Measurements from ENCODE around the gene SPEG. TPM values are rescaled to one million over a fixed set of nuclear protein-coding genes. Genes with fewer than 3 reads are reported as not detected.

Gene SPEG
- total RNA-seq, 1 donor from 2014 or later = 10.8 TPM

- no peak for DNase-seq (ENCODE audit: low read depth)
Measured at GRCh38 chr2:219443697-219444023, 9.0 kb downstream of the SPEG start.

GRCh38 chr2:219444566-219445091, 10.0 kb downstream of the SPEG start:
- DNase-seq (ENCODE audit: low read depth) = no peak

GRCh38 chr2:219445220-219445640, 10.6 kb downstream of the SPEG start:
- no peak for DNase-seq (ENCODE audit: low read depth)

GRCh38 chr2:219446101-219446504, 11.5 kb downstream of the SPEG start:
- peak; percentile 20 for DNase-seq (ENCODE audit: low read depth)

GRCh38 chr2:219446689-219447088, 12.0 kb downstream of the SPEG start:
- DNase-seq (ENCODE audit: low read depth) = no peak

GRCh38 chr2:219447242-219448098, 12.8 kb downstream of the SPEG start:
- DNase-seq (ENCODE audit: low read depth) = no peak

GRCh38 chr2:219448099-219448775, 13.6 kb downstream of the SPEG start:
- DNase-seq (ENCODE audit: low read depth) = no peak

- no peak for DNase-seq (ENCODE audit: low read depth)
Measured at GRCh38 chr2:219448776-219449341, 14.2 kb downstream of the SPEG start.

GRCh38 chr2:219449609-219450008, 15.0 kb downstream of the SPEG start:
- DNase-seq (ENCODE audit: low read depth) = no peak

- no peak for DNase-seq (ENCODE audit: low read depth)
Measured at GRCh38 chr2:219451661-219452360, 17.2 kb downstream of the SPEG start.

- peak; percentile 79 for DNase-seq (ENCODE audit: low read depth)
Measured at GRCh38 chr2:219452361-219453317, 18.0 kb downstream of the SPEG start.

GRCh38 chr2:219453671-219454590, 19.3 kb downstream of the SPEG start:
- DNase-seq (ENCODE audit: low read depth) = peak; percentile 29

GRCh38 chr2:219455581-219455980, 20.9 kb downstream of the SPEG start:
- DNase-seq (ENCODE audit: low read depth) = no peak

- peak; percentile 9 for DNase-seq (ENCODE audit: low read depth)
Measured at GRCh38 chr2:219457784-219458369, 23.2 kb downstream of the SPEG start.

- no peak for DNase-seq (ENCODE audit: low read depth)
Measured at GRCh38 chr2:219458996-219459395, 24.4 kb downstream of the SPEG start.

GRCh38 chr2:219459460-219460311, 25.0 kb downstream of the SPEG start:
- DNase-seq (ENCODE audit: low read depth) = peak; percentile 21

GRCh38 chr2:219460424-219460926, 25.8 kb downstream of the SPEG start:
- peak; percentile 11 for DNase-seq (ENCODE audit: low read depth)

- no peak for DNase-seq (ENCODE audit: low read depth)
Measured at GRCh38 chr2:219461047-219461514, 26.4 kb downstream of the SPEG start.

Measured in renal cortical epithelial cell (primary cell).